HepG2 (cell line): ENCODE data around the gene DNAJC5. TPM values are rescaled to one million over a fixed set of nuclear protein-coding genes. Genes with fewer than 3 reads are reported as not detected.
A peak's percentile ranks its signal among the peaks of the same experiment; 100 is the strongest.

ENCODE experiments used
- HNRNPL ChIP-seq: fragments of 200-400 bp; formaldehyde crosslinking; IDR thresholded peaks from 2 replicates; pipeline ENCODE4 v1.6.1; 2017; ENCODE audit warnings: mild to moderate bottlenecking, low read depth, low read length
- IRX3 ChIP-seq: sonication (generic); formaldehyde crosslinking; IDR thresholded peaks from 2 replicates; pipeline ENCODE4 v1.8.1; 2023; ENCODE audit warnings: mild to moderate bottlenecking, low read depth, missing genetic modification reagents, borderline replicate concordance
- KDM5B ChIP-seq: sonication (generic); formaldehyde crosslinking; IDR thresholded peaks from 2 replicates; pipeline ENCODE4 v1.4.0; 2020; ENCODE audit warnings: missing genetic modification reagents, mild to moderate bottlenecking, borderline replicate concordance
- NR2C2 ChIP-seq: sonication (generic); formaldehyde crosslinking; IDR thresholded peaks from 2 replicates; pipeline ENCODE4 v1.4.0; 2020; ENCODE audit warnings: missing genetic modification reagents, mild to moderate bottlenecking, moderate library complexity, borderline replicate concordance
- POLR2G ChIP-seq: fragments of 200-400 bp; formaldehyde crosslinking; IDR thresholded peaks from 2 replicates; pipeline ENCODE4 v1.6.1; 2018; ENCODE audit warnings: mild to moderate bottlenecking, low read depth, low read length, moderate library complexity
- SP5 ChIP-seq: IDR thresholded peaks from 2 replicates; pipeline ENCODE4 v1.6.1; 2016; ENCODE audit warnings: low read depth, borderline replicate concordance
- ZBTB7A ChIP-seq: sonication (generic); formaldehyde crosslinking; IDR thresholded peaks from 2 replicates; pipeline ENCODE4 v1.8.0; 2022; ENCODE audit warnings: mild to moderate bottlenecking, missing genetic modification reagents
- ZBTB7B ChIP-seq: sonication (generic); formaldehyde crosslinking; IDR thresholded peaks from 2 replicates; pipeline ENCODE4 v1.4.0; 2020; ENCODE audit warnings: missing genetic modification reagents
- ZNF451 ChIP-seq: sonication (generic); formaldehyde crosslinking; IDR thresholded peaks from 2 replicates; pipeline ENCODE4 v1.5.0; 2020; ENCODE audit warnings: mild to moderate bottlenecking, missing genetic modification reagents
- ZNF737 ChIP-seq: sonication (generic); formaldehyde crosslinking; IDR thresholded peaks from 2 replicates; pipeline ENCODE4 v1.5.0; 2020; ENCODE audit warnings: missing genetic modification reagents, mild to moderate bottlenecking, borderline replicate concordance
- ZNF761 ChIP-seq: sonication (generic); formaldehyde crosslinking; conservative IDR thresholded peaks from 2 replicates; pipeline ENCODE4 v1.4.0; 2020; ENCODE audit warnings: mild to moderate bottlenecking, missing genetic modification reagents
- ZNF772 ChIP-seq: sonication (generic); formaldehyde crosslinking; IDR thresholded peaks from 2 replicates; pipeline ENCODE4 v1.5.0; 2020; ENCODE audit warnings: mild to moderate bottlenecking, missing genetic modification reagents
- ZNF879 ChIP-seq: sonication (generic); formaldehyde crosslinking; IDR thresholded peaks from 2 replicates; pipeline ENCODE4 v1.8.1; 2023; ENCODE audit warnings: missing genetic modification reagents
- ZNF883 ChIP-seq: sonication (generic); formaldehyde crosslinking; IDR thresholded peaks from 2 replicates; pipeline ENCODE4 v1.5.1; 2020; ENCODE audit warnings: mild to moderate bottlenecking, missing genetic modification reagents; ENCODE audit errors: not compliant biosample characterization
- polyA plus RNA-seq, 8 experiments: library from polyadenylated mRNA; depleted of rRNA in 3 of 8; stranded (reverse) in 7 of 8; unstranded in 1 of 8; fragments of >200 nt; fragmentation: Illumina TruSeq in 4 of 8; extraction: Trizol in 4 of 8; gene quantifications; 2 replicates each; pipeline versions ENCODE4 v1.2.1 to v1.2.3, GENCODE V29; 2011 to 2016; ENCODE audit warnings: low read depth in 4 of 8, missing spikeins in 1 of 8, mixed read lengths in 1 of 8; ENCODE audit not compliant: insufficient read depth in 1 of 8
- total RNA-seq, 5 experiments: library from RNA; depleted of rRNA; stranded (reverse); fragments of >200 nt; fragmentation: Illumina TruSeq; extraction: Trizol; gene quantifications; 2 replicates each; pipeline ENCODE4 v1.2.3, GENCODE V29; 2016; ENCODE audit warnings: low read depth in 1 of 5
- TF ChIP-seq, protein P1 (sequence below): sonication (generic); formaldehyde crosslinking; IDR thresholded peaks from 2 replicates; pipeline ENCODE4 v1.5.0; 2020; ENCODE audit warnings: mild to moderate bottlenecking, missing genetic modification reagents, borderline replicate concordance
- TF ChIP-seq, protein P2 (sequence below): sonication (generic); formaldehyde crosslinking; conservative IDR thresholded peaks from 2 replicates; pipeline ENCODE4 v1.8.0; 2022; ENCODE audit warnings: missing genetic modification reagents
- TF ChIP-seq, protein P3 (sequence below): sonication (generic); formaldehyde crosslinking; IDR thresholded peaks from 2 replicates; pipeline ENCODE4 v1.5.0; 2020; ENCODE audit warnings: missing genetic modification reagents
- TF ChIP-seq, protein P4 (sequence below): sonication (generic); formaldehyde crosslinking; conservative IDR thresholded peaks from 2 replicates; pipeline ENCODE4 v1.8.0; 2022; ENCODE audit warnings: mild to moderate bottlenecking, moderate library complexity, missing genetic modification reagents
- TF ChIP-seq, protein P5 (sequence below): sonication (generic); formaldehyde crosslinking; IDR thresholded peaks from 2 replicates; pipeline ENCODE4 v1.8.1; 2022; ENCODE audit warnings: mild to moderate bottlenecking, missing genetic modification reagents

The DNAJC5 gene
- total and polyA plus RNA-seq, 2 of the 13 experiments (the other 11 are each of a cell fraction or from before 2014, with no cell fraction given): 42.8 to 64.5 TPM

DNA sequence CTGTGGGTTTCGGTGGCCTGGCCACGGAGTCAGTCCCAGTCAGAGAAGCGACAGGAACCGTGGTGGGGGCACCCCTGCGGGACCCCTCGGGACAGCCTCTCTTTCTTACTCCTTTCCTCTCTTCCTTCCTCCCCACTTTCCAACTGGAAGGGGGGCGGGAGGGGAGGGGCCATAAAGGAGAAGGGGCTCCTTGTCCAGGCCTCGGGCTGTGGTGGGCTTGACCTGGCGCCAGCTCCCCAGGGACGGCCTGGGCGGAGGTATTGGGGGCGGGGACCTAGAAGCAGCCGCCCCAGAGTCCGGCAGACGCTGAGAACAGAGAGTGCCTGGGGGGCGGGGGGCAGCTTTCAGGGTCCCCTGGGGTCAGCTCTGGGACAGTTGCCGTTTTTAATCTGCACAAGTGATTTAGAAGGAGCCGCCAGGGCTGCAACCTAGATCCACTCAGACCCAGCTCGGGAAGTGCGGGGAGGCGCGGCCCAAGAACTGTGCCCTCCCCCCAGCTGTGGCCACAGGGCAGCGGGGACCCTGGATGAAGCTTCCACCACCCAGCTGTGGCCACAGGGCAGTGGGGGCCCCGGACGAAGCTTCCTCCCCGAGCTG, 40.1 kb upstream of the DNAJC5 start (continued):
- TF ChIP-seq, protein P1, sequence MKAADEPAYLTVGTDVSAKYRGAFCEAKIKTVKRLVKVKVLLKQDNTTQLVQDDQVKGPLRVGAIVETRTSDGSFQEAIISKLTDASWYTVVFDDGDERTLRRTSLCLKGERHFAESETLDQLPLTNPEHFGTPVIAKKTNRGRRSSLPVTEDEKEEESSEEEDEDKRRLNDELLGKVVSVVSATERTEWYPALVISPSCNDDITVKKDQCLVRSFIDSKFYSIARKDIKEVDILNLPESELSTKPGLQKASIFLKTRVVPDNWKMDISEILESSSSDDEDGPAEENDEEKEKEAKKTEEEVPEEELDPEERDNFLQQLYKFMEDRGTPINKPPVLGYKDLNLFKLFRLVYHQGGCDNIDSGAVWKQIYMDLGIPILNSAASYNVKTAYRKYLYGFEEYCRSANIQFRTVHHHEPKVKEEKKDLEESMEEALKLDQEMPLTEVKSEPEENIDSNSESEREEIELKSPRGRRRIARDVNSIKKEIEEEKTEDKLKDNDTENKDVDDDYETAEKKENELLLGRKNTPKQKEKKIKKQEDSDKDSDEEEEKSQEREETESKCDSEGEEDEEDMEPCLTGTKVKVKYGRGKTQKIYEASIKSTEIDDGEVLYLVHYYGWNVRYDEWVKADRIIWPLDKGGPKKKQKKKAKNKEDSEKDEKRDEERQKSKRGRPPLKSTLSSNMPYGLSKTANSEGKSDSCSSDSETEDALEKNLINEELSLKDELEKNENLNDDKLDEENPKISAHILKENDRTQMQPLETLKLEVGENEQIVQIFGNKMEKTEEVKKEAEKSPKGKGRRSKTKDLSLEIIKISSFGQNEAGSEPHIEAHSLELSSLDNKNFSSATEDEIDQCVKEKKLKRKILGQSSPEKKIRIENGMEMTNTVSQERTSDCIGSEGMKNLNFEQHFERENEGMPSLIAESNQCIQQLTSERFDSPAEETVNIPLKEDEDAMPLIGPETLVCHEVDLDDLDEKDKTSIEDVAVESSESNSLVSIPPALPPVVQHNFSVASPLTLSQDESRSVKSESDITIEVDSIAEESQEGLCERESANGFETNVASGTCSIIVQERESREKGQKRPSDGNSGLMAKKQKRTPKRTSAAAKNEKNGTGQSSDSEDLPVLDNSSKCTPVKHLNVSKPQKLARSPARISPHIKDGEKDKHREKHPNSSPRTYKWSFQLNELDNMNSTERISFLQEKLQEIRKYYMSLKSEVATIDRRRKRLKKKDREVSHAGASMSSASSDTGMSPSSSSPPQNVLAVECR (CRISPR knock-in tag): 0 out of 2 replicates have a peak, but pooled peaks have one; percentile 24
- no peak for TF ChIP-seq ZNF737 (CRISPR knock-in tag)
- TF ChIP-seq, protein P2, sequence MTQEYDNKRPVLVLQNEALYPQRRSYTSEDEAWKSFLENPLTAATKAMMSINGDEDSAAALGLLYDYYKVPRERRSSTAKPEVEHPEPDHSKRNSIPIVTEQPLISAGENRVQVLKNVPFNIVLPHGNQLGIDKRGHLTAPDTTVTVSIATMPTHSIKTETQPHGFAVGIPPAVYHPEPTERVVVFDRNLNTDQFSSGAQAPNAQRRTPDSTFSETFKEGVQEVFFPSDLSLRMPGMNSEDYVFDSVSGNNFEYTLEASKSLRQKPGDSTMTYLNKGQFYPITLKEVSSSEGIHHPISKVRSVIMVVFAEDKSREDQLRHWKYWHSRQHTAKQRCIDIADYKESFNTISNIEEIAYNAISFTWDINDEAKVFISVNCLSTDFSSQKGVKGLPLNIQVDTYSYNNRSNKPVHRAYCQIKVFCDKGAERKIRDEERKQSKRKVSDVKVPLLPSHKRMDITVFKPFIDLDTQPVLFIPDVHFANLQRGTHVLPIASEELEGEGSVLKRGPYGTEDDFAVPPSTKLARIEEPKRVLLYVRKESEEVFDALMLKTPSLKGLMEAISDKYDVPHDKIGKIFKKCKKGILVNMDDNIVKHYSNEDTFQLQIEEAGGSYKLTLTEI (CRISPR knock-in tag): no peak
- TF ChIP-seq, protein P3, sequence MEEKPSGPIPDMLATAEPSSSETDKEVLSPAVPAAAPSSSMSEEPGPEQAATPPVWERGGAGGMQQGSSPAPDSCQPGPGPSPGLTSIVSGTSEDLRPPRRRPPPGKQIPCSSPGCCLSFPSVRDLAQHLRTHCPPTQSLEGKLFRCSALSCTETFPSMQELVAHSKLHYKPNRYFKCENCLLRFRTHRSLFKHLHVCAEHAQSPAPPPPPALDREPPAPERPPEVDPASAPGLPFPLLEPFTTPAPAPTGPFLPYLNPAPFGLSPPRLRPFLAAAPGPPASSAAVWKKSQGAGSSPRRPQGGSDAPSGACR: peak; percentile 35; the same call in 1 of the 2 replicates
- TF ChIP-seq HNRNPL: 0 out of 2 replicates have a peak, but pooled peaks have one; percentile 52
- TF ChIP-seq IRX3 (CRISPR knock-in tag): no peak
- TF ChIP-seq ZBTB7A: no peak
- TF ChIP-seq, protein P4, sequence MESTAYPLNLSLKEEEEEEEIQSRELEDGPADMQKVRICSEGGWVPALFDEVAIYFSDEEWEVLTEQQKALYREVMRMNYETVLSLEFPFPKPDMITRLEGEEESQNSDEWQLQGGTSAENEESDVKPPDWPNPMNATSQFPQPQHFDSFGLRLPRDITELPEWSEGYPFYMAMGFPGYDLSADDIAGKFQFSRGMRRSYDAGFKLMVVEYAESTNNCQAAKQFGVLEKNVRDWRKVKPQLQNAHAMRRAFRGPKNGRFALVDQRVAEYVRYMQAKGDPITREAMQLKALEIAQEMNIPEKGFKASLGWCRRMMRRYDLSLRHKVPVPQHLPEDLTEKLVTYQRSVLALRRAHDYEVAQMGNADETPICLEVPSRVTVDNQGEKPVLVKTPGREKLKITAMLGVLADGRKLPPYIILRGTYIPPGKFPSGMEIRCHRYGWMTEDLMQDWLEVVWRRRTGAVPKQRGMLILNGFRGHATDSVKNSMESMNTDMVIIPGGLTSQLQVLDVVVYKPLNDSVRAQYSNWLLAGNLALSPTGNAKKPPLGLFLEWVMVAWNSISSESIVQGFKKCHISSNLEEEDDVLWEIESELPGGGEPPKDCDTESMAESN (CRISPR knock-in tag): peak; percentile 78
- TF ChIP-seq SP5 (CRISPR knock-in tag): peak; percentile 24; the same call in 1 of the 2 replicates
- 0 out of 2 replicates have a peak, but pooled peaks have one; percentile 25 for TF ChIP-seq ZNF772 (CRISPR knock-in tag)
- TF ChIP-seq POLR2G: 0 out of 2 replicates have a peak, but pooled peaks have one; percentile 2
- TF ChIP-seq ZNF883 (CRISPR knock-in tag): no peak
- peak; percentile 73; the same call in 1 of the 2 replicates for TF ChIP-seq ZNF879 (CRISPR knock-in tag)
- 0 out of 2 replicates have a peak, but pooled peaks have one; percentile 4 for TF ChIP-seq ZNF761 (CRISPR knock-in tag)
- TF ChIP-seq ZBTB7B (CRISPR knock-in tag): peak; percentile 1; the same call in 1 of the 2 replicates
- TF ChIP-seq, protein P5, sequence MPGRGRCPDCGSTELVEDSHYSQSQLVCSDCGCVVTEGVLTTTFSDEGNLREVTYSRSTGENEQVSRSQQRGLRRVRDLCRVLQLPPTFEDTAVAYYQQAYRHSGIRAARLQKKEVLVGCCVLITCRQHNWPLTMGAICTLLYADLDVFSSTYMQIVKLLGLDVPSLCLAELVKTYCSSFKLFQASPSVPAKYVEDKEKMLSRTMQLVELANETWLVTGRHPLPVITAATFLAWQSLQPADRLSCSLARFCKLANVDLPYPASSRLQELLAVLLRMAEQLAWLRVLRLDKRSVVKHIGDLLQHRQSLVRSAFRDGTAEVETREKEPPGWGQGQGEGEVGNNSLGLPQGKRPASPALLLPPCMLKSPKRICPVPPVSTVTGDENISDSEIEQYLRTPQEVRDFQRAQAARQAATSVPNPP (CRISPR knock-in tag): no peak
- TF ChIP-seq NR2C2 (CRISPR knock-in tag): 0 out of 2 replicates have a peak, but pooled peaks have one; percentile 9
- peak; percentile 65; the same call in 1 of the 2 replicates for TF ChIP-seq KDM5B
- TF ChIP-seq ZNF451 (CRISPR knock-in tag): peak; percentile 2; the same call in 1 of the 2 replicates
